ENCODE results near the gene PHAF1. TPM values are rescaled to one million over a fixed set of nuclear protein-coding genes. Genes with fewer than 3 reads are reported as not detected.

PHAF1 gene
- total and polyA plus RNA-seq, 2 of the 8 experiments (the other 6 are each of a cell fraction or from before 2014, with no cell fraction given): 18.6 to 26.4 TPM

- Histone ChIP-seq H3K4me3 (ENCODE audit: extremely low read depth in 1 of 4, insufficient read depth in 2 of 4, low read depth in 3 of 4, low read length in 4 of 4) (no peak overlapping the region), H4K20me1 (replicated peaks in 1 of 2; ENCODE audit: control insufficient read depth in 1 of 2, insufficient read depth in 2 of 2, low read length in 2 of 2) (peaks cover 10 to 13% of the 10 kb centered on the region in 2 experiments), H3K27ac (ENCODE audit: low read depth, low read length) (no peak overlapping the region), H2AK5ac (ENCODE audit: low read depth, low read length) (no peak overlapping the region), H3K79me2 (ENCODE audit: control insufficient read depth in 1 of 2, insufficient read depth in 2 of 2, low read length in 2 of 2) (no peaks in the 10 kb centered on the region), H2AFZ (ENCODE audit: low read length) (no peak overlapping the region), H3K4me2 (ENCODE audit: insufficient read depth in 1 of 2, low read depth in 2 of 2, low read length in 2 of 2) (peak overlapping the region in 1 of 2 experiments; percentile 87; a peak in 1 of 4 replicates), H3K79me1 (ENCODE audit: low read depth, low read length) (no peaks in the 10 kb centered on the region), H2BK120ac (replicated peaks; ENCODE audit: low read depth, low read length) (no peak overlapping the region), H4K5ac (ENCODE audit: insufficient read length, low read depth, low read length) (no peak overlapping the region), H3K4me1 (replicated peaks in 1 of 4; ENCODE audit: control insufficient read depth in 3 of 4, insufficient read depth in 4 of 4, low read length in 3 of 4) (peaks cover 0 to 12% (median 6%) of the 10 kb centered on the region in 4 experiments; a peak in 5 of 7 replicates), H3K4ac (replicated peaks; ENCODE audit: insufficient read length, low read depth, low read length) (no peak overlapping the region), H3K36me3 (ENCODE audit: control insufficient read depth in 2 of 4, insufficient read depth in 4 of 4, low read length in 3 of 4) (no peaks in the 10 kb centered on the region), H4K8ac (ENCODE audit: extremely low read depth, insufficient read depth, low read length) (no peak overlapping the region), H3K23ac (ENCODE audit: insufficient read length) (no peak overlapping the region), H2BK15ac (ENCODE audit: low read length) (no peak overlapping the region), H3K56ac (replicated peaks; ENCODE audit: insufficient read length, low read depth, low read length) (no peak overlapping the region), H3K18ac (ENCODE audit: extremely low read depth, low read length) (no peak overlapping the region), H2BK5ac (ENCODE audit: low read depth, low read length) (no peak overlapping the region), H3K27me3 (replicated peaks in 1 of 4; ENCODE audit: control insufficient read depth in 3 of 4, extremely low read depth in 1 of 4, insufficient read depth in 3 of 4, low read length in 3 of 4) (peaks cover 81 to 99% (median 97%) of the 10 kb centered on the region in 4 experiments), H3K14ac (ENCODE audit: insufficient read length) (no peak overlapping the region), H4K91ac (replicated peaks; ENCODE audit: insufficient read length, low read length) (no peak overlapping the region), H2BK20ac (ENCODE audit: low read length) (no peak overlapping the region), H3K23me2 (ENCODE audit: low read depth, low read length) (peaks cover 14% of the 10 kb centered on the region; the same call in 1 of the 2 replicates), H3K9me3 (ENCODE audit: insufficient read depth in 2 of 2, low read depth in 1 of 2, low read length in 1 of 2) (no peaks in the 10 kb centered on the region), H2BK12ac (ENCODE audit: low read depth, low read length) (no peak overlapping the region), H3K9ac (replicated peaks in 1 of 4; ENCODE audit: extremely low read depth in 1 of 4, low read depth in 3 of 4, low read length in 3 of 4) (no peak overlapping the region)
- POLR2A ChIA-PET (ENCODE audit: partially characterized antibody): interaction anchor here (1.9 kb wide), 1 partner anchor 7 kb away, joined by 7 read pairs; no protein-coding TSS in a partner anchor
- TF ChIP-seq JUN (IDR thresholded peaks at IDR 0.05; ENCODE audit: low read depth, low read length): no peak
- TF ChIP-seq CTCF (IDR thresholded peaks at IDR 0.05; ENCODE audit: control extremely low read depth in 1 of 3, insufficient read depth in 1 of 3, low read depth in 1 of 3, low read length in 3 of 3): peak in 1 of 3 experiments; percentile 26; a peak in 1 of 4 replicates
- no peak for TF ChIP-seq TCF12 (IDR thresholded peaks at IDR 0.05; ENCODE audit: low read depth, low read length)
- no peak for TF ChIP-seq RXRA (IDR thresholded peaks at IDR 0.05; ENCODE audit: insufficient read depth, low read depth, low read length)
- TF ChIP-seq RNF2 (IDR thresholded peaks at IDR 0.05; ENCODE audit: borderline replicate concordance, low read depth, low read length, missing control alignments, poor library complexity, severe bottlenecking): no peak
- FAIRE-seq (no peak), DNase-seq (ENCODE audit: low read depth in 1 of 2, low spot score in 2 of 2) (no peak)
- 53% methylated on average over 15 of the region's 15 CpGs; no CpG with 5 or more reads in 1 of the 2 experiments for WGBS, 2 experiments (ENCODE audit: extremely low coverage in 1 of 2, insufficient coverage in 1 of 2, insufficient read length in 1 of 2, insufficient replicate concordance in 2 of 2, low coverage in 1 of 2, low lambda C conversion rate in 2 of 2, missing lambda C conversion rate in 1 of 2)
- CTCF ChIA-PET (ENCODE audit: partially characterized antibody): interaction anchor here (0.7 to 14.1 kb wide), 22 partner anchors 13 to 203 kb away, joined by 3 to 291 read pairs (median 6); partner anchors contain the start of genes CES3, E2F4, FBXL8 and HSF4
Observed at GRCh38 chr16:67156143-67156844, 46.6 kb downstream of the PHAF1 start.

Measured in H1 (cell line).